Tibial nerve (tissue), 4 donors: ENCODE results near the gene ULBP1. TPM values are rescaled to one million over a fixed set of nuclear protein-coding genes. Genes with fewer than 3 reads are reported as not detected.
"Not testable (repeated sequence)": the region's sequence is repeated elsewhere in the genome, so short reads cannot be mapped to it uniquely, and the experiment has no call there.

Experiments
- DNase-seq, 2 donors: peaks; one replicate each; pipeline ENCODE4 v3.0.0-alpha.2; 2019; ENCODE audit warnings: low spot score in 2 of 2
- H3K27ac ChIP-seq, 4 donors: fragments of 200-600 bp; sonication (generic) in 3 of 4; one replicate each; pipeline ENCODE4 v1.5.1; 2017 to 2019; ENCODE audit warnings: mild to moderate bottlenecking in 1 of 4
- H3K27me3 ChIP-seq, 2 donors: fragments of 200-600 bp; sonication (generic) in 1 of 2; one replicate each; pipeline versions ENCODE4 v1.5.1 to v1.6.0; 2017 to 2019
- H3K36me3 ChIP-seq, 3 donors: fragments of 200-600 bp; sonication (generic); one replicate each; pipeline ENCODE4 v1.5.1; 2018 to 2019
- H3K4me1 ChIP-seq, 4 donors: fragments of 200-600 bp; sonication (generic) in 3 of 4; one replicate each; pipeline ENCODE4 v1.5.1; 2017 to 2019
- H3K4me3 ChIP-seq, 4 donors: fragments of 200-600 bp; sonication (generic) in 3 of 4; one replicate each; pipeline ENCODE4 v1.5.1; 2017 to 2019; ENCODE audit warnings: mild to moderate bottlenecking in 1 of 4, moderate library complexity in 1 of 4
- H3K9me3 ChIP-seq, 4 donors: fragments of 200-600 bp; sonication (generic) in 3 of 4; one replicate each; pipeline ENCODE4 v1.5.1; 2017 to 2019
- CTCF ChIP-seq, 5 experiments: fragments of 200-600 bp in 3 of 5; fragments of 450-650 bp in 2 of 5; sonication (generic) in 3 of 5; IDR thresholded peaks; one replicate each; pipeline ENCODE4 v1.5.1; 2016 to 2019; ENCODE audit warnings: antibody characterized with exemption in 5 of 5, mild to moderate bottlenecking in 3 of 5, moderate library complexity in 2 of 5
- EP300 ChIP-seq, 2 donors: sonication (generic); formaldehyde crosslinking; IDR thresholded peaks; one replicate each; pipeline ENCODE4 v1.6.1; 2017; ENCODE audit warnings: antibody characterized with exemption in 2 of 2, mild to moderate bottlenecking in 1 of 2
- POLR2A ChIP-seq, 2 donors: fragments of 450-650 bp; IDR thresholded peaks; one replicate each; pipeline ENCODE4 v1.6.1; 2017; ENCODE audit warnings: antibody characterized with exemption in 2 of 2, mild to moderate bottlenecking in 2 of 2, moderate library complexity in 2 of 2
- WGBS, 2 donors: methylation state at CpG; one replicate each; pipeline ENCODE4 v1.1.5; 2018; 5-methylcytosine and 5-hydroxymethylcytosine counted together
- total RNA-seq, 4 donors: library from RNA; depleted of rRNA; stranded (reverse); fragments of >200 nt; gene quantifications; one replicate each; pipeline ENCODE4 v1.1.0, GENCODE V29; 2016

ULBP1 gene
- total RNA-seq, 4 donors from 2014 or later: 0.21 TPM; not detected in 3

- no CpG with 5 or more reads among the region's 1 CpG for WGBS, 2 donors
- not testable (repeated sequence) for H3K4me1 ChIP-seq, H3K9me3 ChIP-seq, DNase-seq, H3K4me3 ChIP-seq, H3K27ac ChIP-seq, H3K36me3 ChIP-seq
- H3K27me3 ChIP-seq: peaks cover 0 to 54% of the 10 kb centered on the region in 2 donors
These were observed 16.2 kb upstream of the ULBP1 start for GRCh38 chr6:149947533-149947932.

- Histone ChIP-seq H3K36me3 (no peaks in the 10 kb centered on the region), H3K4me1 (no peaks in the 10 kb centered on the region), H3K9me3 (no peaks in the 10 kb centered on the region), H3K27me3 (peaks cover 0 to 55% of the 10 kb centered on the region in 2 donors), H3K4me3 (no peak overlapping the region), H3K27ac (no peak overlapping the region)
- WGBS, 2 donors: 78 to 91% methylated on average over 1 of the region's 1 CpG
- no peak for DNase-seq
- TF ChIP-seq EP300 (IDR thresholded peaks at IDR 0.05): no peak
- TF ChIP-seq POLR2A (IDR thresholded peaks at IDR 0.05): no peak
- no peak for TF ChIP-seq CTCF (IDR thresholded peaks at IDR 0.05)
These were observed 15.7 kb upstream of the ULBP1 start for GRCh38 chr6:149948011-149948410.

GRCh38 chr6:149948616-149949015 is 15.1 kb upstream of the ULBP1 start:
- no peaks in the 10 kb centered on the region for H3K4me1 ChIP-seq
- H3K36me3 ChIP-seq: no peaks in the 10 kb centered on the region
- H3K9me3 ChIP-seq: no peaks in the 10 kb centered on the region
- TF ChIP-seq POLR2A (IDR thresholded peaks at IDR 0.05): no peak
- no peak for TF ChIP-seq EP300 (IDR thresholded peaks at IDR 0.05)
- TF ChIP-seq CTCF (IDR thresholded peaks at IDR 0.05): no peak
- H3K27ac ChIP-seq: no peak overlapping the region
- WGBS, 2 donors: 72 to 76% methylated on average over 5 of the region's 5 CpGs
- H3K27me3 ChIP-seq: peaks cover 0 to 56% of the 10 kb centered on the region in 2 donors
- no peak for DNase-seq
- no peak overlapping the region for H3K4me3 ChIP-seq

GRCh38 chr6:149950423-149950822 is 13.3 kb upstream of the ULBP1 start:
- peaks cover 0 to 8% (median 0%) of the 10 kb centered on the region in 4 donors for H3K4me1 ChIP-seq
- WGBS, 2 donors: 26 to 29% methylated on average over 4 to 8 of the region's 8 CpGs
- DNase-seq: no peak
- H3K27me3 ChIP-seq: peaks cover 0 to 72% of the 10 kb centered on the region in 2 donors
- no peaks in the 10 kb centered on the region for H3K36me3 ChIP-seq
- TF ChIP-seq POLR2A (IDR thresholded peaks at IDR 0.05): no peak
- TF ChIP-seq CTCF (IDR thresholded peaks at IDR 0.05): no peak
- TF ChIP-seq EP300 (IDR thresholded peaks at IDR 0.05): no peak
- no peak overlapping the region for H3K4me3 ChIP-seq
- no peak overlapping the region for H3K27ac ChIP-seq
- H3K9me3 ChIP-seq: no peaks in the 10 kb centered on the region

GRCh38 chr6:149951096-149951495 is 12.6 kb upstream of the ULBP1 start:
- 79 to 81% methylated on average over 9 of the region's 9 CpGs for WGBS, 2 donors
- H3K9me3 ChIP-seq: no peaks in the 10 kb centered on the region
- peaks cover 0 to 79% of the 10 kb centered on the region in 2 donors for H3K27me3 ChIP-seq
- DNase-seq: no peak
- H3K4me3 ChIP-seq: no peak overlapping the region
- peaks cover 0 to 8% (median 0%) of the 10 kb centered on the region in 4 donors for H3K4me1 ChIP-seq
- no peaks in the 10 kb centered on the region for H3K36me3 ChIP-seq
- TF ChIP-seq EP300 (IDR thresholded peaks at IDR 0.05) (no peak), CTCF (IDR thresholded peaks at IDR 0.05) (no peak), POLR2A (IDR thresholded peaks at IDR 0.05) (no peak)
- no peak overlapping the region for H3K27ac ChIP-seq

GRCh38 chr6:149951626-149952025 is 12.1 kb upstream of the ULBP1 start:
- H3K4me3 ChIP-seq: no peak overlapping the region
- WGBS, 2 donors: 70 to 86% methylated on average over 3 of the region's 3 CpGs
- peaks cover 0 to 8% (median 0%) of the 10 kb centered on the region in 4 donors for H3K4me1 ChIP-seq
- no peak for TF ChIP-seq EP300 (IDR thresholded peaks at IDR 0.05)
- TF ChIP-seq CTCF (IDR thresholded peaks at IDR 0.05): no peak
- TF ChIP-seq POLR2A (IDR thresholded peaks at IDR 0.05): no peak
- peaks cover 0 to 84% of the 10 kb centered on the region in 2 donors for H3K27me3 ChIP-seq
- H3K27ac ChIP-seq: no peak overlapping the region
- DNase-seq: no peak
- no peaks in the 10 kb centered on the region for H3K36me3 ChIP-seq
- no peaks in the 10 kb centered on the region for H3K9me3 ChIP-seq

GRCh38 chr6:149953390-149953789 is 10.4 kb upstream of the ULBP1 start:
- not testable (repeated sequence) for H3K9me3 ChIP-seq, H3K4me1 ChIP-seq, H3K4me3 ChIP-seq, H3K27ac ChIP-seq, H3K36me3 ChIP-seq, DNase-seq
- peaks cover 0 to 93% of the 10 kb centered on the region in 2 donors for H3K27me3 ChIP-seq
- 34 to 51% methylated on average over 2 of the region's 2 CpGs for WGBS, 2 donors

GRCh38 chr6:149953934-149954327 is 9.8 kb upstream of the ULBP1 start:
- WGBS, 2 donors: 3 to 11% methylated on average over 7 of the region's 10 CpGs
- not testable (repeated sequence) for H3K9me3 ChIP-seq, H3K4me3 ChIP-seq, H3K36me3 ChIP-seq, DNase-seq, H3K27ac ChIP-seq, H3K4me1 ChIP-seq
- H3K27me3 ChIP-seq: peaks cover 0 to 91% of the 10 kb centered on the region in 2 donors
